ENCODE data around the gene GADD45B.
"Not testable (repeated sequence)": the region's sequence is repeated elsewhere in the genome, so short reads cannot be mapped to it uniquely, and the experiment has no call there.

The GADD45B gene

GRCh38 chr19:2469102-2469914, 6.6 kb upstream of the GADD45B start:
- peak; percentile 80 for DNase-seq (ENCODE audit: low spot score)

DNA sequence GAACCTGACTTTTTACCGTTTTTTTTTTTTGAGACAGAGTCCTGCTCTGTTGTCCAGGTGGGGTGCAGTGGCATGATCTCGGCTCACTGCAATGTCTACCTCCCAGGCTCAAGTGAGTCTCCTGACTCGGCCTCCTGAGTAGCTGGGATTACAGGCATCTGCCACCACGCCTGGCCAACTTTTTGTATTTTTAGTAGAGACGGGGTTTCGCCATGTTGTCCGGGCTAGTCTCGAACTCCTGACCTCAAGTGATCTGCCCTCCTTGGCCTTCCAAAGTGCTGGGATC, 6.1 kb upstream of the GADD45B start:
- DNase-seq (ENCODE audit: low spot score), result not testable (repeated sequence)

DNA sequence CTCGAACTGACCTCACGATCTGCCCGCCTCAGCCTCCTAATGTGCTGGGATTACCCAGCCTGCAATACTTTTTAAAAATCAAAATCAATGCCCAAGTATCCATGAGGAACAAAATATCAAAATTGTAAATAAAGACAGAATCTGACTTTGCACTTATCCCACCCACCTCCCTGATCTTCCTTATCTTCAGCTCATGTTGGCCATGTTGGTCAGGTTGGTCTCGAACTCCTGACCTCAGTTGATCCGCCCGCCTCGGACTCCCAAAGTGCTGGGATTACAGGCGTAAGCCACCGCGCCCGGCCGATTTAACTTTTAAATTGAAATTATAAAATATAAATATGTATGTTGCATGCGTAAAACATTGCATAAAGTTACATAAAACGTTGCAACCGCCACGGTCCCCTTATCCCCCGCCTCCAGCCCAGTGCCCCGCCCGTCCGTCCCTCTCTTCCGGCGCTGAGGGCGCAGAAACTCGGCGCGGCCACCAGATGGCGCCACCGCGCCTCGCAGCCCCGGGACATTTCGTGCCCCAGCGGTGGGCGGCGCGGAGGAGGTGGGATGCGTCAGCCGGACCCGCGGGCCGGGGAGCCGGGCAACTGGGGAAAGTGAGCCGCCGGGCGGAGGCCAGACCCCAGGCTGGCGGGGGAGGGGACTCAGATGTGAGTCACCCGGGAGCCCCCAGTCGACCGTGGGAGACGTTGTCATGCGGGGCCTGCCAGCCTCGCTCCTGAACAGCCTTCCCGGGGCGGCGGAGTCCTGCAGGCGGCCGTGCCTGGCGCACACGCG, 1.5 kb upstream of the GADD45B start:
- peak; percentile 89 for DNase-seq (ENCODE audit: low spot score)

DNA sequence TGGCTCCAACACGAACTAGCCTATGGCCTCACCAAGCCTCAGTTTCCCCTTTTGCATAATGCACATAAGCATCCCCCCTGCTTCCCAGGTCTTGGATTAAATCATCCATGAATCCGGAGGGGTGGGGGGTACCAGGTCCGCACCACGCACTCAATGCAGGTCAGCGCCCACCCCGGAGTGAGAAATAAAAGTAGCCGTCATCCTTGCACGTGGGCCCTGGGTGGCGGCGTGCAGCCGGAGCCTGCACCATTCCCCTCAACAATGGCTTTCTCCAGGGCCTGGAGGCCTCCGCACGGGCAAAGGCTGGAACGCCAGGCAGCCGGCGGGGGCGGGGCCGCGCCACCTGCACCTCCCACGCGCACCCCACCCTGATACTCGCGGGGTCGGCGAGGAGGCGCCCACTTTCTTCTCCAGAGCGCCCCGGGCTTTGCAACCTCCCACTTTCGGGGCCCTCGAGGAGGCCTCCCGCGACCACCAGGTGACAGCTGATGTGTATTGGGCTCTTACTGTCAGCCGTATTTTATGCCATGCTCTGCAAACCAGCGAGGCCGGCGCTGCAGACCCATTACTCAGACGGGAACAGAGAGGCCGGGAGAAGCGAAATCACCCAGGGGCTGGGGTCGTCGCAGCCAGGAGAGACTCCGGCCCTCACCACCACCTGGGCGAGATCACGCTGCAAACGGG, 767 bp upstream of the GADD45B start:
- peak; percentile 67 for DNase-seq (ENCODE audit: low spot score)

DNA sequence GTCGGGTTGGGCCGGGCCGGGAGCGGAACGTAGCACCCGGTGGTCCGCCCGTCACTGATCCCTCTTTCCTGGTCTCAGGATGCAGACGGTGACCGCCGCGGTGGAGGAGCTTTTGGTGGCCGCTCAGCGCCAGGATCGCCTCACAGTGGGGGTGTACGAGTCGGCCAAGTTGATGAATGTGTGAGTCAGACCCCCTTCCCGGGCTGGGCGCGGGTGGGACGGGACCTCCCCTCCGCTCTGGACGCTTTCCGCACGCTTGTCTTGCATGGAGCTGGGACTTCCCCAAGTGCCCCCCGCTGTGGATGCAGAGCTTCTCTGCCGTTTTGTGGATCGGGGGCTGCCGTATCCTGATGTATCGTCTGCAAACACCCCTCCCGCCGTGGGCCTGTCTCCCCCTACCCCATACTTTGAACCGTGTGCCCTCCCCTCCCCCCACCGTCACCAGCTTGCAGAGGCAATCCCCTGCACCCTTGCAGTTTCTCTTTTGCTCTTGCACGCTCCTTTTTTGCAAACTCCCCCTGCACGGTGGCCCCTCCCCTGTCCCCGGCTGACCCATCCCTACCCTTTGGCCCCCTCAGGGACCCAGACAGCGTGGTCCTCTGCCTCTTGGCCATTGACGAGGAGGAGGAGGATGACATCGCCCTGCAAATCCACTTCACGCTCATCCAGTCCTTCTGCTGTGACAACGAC, 669 bp downstream of the GADD45B start:
- DNase-seq (ENCODE audit: low spot score), result peak; percentile 81

DNA sequence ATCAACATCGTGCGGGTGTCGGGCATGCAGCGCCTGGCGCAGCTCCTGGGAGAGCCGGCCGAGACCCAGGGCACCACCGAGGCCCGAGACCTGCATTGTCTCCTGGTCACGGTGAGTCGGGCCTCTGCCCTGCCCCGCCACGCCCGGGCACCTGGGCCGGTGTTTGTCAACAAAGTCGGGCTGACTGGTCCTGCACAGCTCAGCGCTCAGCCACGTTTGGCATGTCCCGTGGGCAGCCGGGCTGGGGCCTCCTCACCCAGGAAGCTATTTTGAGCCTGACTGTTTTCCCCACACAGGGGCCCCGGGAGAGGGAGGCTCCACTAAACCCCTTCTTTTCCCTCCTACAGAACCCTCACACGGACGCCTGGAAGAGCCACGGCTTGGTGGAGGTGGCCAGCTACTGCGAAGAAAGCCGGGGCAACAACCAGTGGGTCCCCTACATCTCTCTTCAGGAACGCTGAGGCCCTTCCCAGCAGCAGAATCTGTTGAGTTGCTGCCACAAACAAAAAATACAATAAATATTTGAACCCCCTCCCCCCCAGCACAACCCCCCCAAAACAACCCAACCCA, 1.3 kb downstream of the GADD45B start:
- peak; percentile 78 for DNase-seq (ENCODE audit: low spot score)

GRCh38 chr19:2477732-2478191, 1.8 kb downstream of the GADD45B start:
- no peak for DNase-seq (ENCODE audit: low spot score)

DNA sequence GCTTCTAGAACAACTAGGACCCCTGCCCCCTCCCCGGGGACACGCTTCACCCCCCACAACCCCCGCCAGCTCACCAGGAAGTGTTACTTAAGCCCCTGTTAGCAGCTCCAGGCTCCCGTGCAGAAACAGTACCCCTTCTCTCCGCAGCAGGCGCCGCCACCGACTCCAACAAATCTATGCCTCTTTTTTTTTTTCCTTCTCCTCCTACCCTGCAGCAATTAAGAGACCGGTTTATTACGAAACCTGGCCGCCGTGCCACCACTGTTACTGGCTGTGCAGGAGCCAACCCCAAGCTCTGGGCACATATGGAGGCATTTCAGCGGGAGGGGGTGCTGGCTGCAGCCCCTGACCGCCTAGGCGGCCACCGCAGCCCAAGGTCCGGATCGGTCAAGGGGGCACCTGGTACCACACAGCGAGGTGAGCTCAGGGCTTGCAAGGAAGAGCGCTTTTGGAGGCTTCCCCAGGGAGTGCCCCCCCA, 2.4 kb downstream of the GADD45B start:
- no peak for DNase-seq (ENCODE audit: low spot score)

DNA sequence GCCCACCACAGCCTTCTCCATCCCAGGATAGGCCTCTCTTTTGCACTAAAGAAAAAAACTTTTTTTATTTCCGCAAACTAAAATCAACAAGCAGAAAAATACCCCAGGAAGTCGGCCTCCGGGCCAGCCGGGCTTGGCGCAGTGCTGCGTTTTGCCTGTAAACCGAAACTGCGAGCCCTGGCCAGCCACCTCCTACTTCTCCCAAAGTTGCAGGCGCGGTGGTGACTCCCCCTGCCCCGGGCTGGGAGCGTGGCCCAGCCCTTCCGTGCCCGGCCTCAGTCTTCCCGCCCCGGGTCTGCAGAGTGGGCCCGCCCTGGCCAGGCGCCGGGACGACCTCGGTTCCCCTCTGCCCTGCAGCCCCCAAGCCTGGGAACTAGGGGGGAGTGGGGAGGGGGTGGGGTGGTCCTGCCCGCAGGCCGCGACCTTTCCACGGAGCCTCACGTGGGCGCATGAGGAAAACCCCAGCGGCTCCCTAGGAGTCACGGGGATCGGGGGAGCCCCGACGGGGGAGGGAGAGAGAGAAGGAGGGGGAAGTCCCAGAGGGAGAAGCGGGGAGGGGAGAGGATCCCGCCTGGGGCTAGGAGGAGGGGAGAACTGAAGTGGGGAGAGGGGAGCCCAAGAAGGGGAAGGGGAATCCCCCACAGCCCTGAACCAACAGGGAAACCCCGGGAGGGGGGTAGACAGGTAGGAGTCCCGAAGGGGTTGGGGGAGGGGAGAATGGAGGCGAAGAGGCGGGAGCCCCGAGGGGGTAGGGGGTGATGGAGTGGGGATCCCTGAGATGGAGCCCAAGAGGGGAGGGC, 3.0 kb downstream of the GADD45B start:
- no peak for DNase-seq (ENCODE audit: low spot score)

DNA sequence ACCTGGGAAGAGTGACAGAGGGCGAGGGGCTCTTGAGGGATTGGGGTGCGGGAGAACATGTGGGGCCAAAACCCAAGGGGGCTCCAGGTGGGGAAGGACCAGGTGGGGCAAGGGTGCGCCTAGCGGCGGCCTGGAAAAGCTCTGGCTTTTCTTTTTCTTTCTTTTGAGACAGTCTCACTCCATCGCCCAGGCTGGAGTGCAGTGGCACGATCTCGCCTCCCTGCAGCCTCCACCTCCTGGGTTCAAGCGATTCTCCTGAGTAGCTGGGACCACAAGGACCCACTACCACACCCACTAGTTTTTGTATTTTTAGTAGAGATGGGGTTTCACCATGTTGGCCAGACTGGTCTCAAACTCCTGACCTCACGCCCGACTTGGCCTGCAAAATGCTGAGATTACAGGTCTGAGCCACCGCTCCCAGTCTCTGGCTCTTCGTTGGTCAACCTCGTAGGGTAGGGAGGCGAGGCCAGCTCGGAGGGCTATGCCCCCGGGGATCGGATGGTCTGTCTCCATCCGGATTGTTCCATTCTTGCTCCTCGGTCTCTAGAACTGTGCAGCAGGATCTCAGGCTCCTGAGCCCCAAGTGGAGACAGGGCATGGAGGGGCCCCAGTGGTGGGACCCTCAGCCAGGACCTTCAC, 3.7 kb downstream of the GADD45B start:
- no peak for DNase-seq (ENCODE audit: low spot score)

- DNase-seq (ENCODE audit: low spot score), result no peak
These were observed 5.5 kb downstream of the GADD45B start for GRCh38 chr19:2481466-2481865.

DNA sequence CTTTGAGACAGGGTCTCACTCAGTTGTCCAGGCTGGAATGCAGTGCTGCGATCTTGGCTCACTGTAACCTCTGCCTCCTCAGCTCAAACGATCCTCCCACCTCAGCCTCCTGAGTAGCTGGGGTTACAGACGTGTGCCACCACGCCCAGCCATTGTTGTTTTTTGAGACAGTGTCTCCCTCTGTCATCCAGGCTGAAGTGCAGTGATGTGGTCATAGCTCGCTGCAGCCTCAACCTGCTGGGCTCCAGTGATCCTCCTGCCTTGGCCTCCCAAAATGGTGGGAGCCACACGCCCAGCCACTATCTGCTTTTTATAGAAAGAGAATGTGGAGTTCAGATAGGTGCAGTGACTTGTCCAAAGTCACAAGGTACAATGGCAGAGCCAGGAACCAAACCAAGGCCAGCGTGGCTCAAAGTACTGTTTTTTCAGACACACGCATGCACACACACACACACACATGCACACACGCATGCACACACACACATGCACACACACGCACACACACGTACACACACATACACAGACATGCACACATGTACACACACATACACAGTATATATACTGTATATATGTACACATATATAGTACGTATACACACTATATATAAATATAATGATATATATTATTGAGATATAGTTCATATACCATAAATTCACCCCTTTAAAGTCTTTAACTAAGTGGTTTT, 6.6 kb downstream of the GADD45B start:
- DNase-seq (ENCODE audit: low spot score), result no peak

DNA sequence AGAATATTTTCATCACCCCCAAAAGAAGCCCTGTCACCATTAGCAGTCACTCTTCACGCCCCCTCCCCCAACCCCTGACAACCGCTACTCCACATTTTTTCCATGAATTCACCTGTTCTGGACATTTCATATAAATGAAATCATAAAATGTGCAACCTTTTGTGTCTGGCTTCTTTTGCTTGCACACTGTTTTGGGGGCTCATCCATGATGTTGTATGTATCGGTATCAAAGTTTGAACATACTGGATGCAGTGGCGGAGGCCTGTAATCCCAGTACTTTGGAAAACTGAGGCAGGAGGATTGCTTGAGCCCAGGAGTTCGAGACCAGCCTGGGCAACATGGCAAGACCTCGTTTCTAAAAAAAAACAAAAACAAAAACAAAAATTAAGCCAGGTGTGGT, 7.2 kb downstream of the GADD45B start:
- peak; percentile 17 for DNase-seq (ENCODE audit: low spot score)

DNA sequence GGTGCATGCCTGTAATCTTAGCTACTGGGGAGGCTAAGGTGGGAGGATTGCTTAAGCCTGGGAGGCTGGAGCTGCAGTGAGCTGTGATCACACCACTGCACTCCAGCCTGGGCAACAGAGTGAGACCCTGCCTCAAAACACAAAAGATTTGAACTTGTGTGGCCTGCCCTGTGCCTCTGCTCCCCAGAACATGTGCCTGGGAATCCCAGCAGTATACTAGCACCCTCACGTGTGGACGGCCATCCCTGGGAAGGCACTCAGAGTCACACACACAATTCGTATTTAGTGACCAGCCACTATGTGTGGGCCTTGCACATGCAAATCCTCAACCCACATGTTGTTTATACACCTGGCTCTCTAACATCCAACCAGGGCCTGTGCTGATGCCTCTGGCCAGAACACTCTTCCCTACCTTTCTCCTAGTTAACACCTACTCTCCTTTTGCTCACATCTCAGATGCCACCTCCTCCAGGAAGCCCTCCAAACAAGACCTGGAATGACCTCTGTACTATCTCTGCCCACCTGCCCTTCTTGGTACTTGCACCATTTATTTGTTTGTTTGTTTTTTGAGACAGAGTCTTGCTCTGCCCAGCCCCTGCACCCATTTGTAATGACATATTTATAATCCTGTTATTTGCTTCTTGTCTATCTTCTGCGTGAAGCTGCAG, 7.7 kb downstream of the GADD45B start:
- DNase-seq (ENCODE audit: low spot score), result no peak

DNA sequence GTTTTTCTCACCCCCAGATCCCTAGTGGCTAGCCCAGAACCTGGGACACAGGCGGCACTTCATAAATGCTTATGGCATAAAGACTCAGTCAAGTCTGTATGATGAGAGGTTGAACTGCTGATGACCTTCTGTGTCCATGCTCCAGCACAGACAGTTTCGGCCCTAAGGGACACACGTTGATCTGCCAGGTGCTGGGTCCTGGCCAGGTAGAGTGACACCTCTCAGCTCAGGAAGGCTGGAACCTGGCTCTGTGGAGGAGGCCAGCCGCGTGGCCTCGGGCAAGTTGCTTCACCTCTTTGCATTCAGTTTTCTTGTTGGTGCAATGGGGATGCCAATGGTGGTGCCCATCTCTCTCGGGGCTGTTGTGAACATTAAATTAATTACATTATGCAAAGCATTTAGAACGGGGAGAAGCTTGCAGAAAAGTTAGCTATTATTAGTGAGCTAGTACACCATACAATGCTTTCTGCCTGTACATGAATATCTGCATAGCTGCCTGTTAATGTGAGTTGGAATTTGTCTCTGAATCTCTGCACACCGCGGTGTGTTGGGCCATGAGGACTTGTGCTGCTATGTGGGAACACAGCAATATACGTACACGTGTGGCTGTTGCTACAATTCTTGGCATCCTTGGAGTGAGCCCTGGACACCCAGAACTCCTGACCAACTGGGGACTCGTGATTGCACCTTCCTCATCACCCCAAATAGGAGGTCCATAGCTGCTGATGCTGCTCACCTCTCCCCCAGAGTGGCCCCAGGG, 8.4 kb downstream of the GADD45B start:
- no peak for DNase-seq (ENCODE audit: low spot score)

GRCh38 chr19:2485428-2485827, 9.5 kb downstream of the GADD45B start:
- no peak for DNase-seq (ENCODE audit: low spot score)

GRCh38 chr19:2487090-2487489, 11.2 kb downstream of the GADD45B start:
- DNase-seq (ENCODE audit: low spot score), result no peak

- no peak for DNase-seq (ENCODE audit: low spot score)
These were observed 11.9 kb downstream of the GADD45B start for GRCh38 chr19:2487842-2488241.
